GM12875 (cell line): ENCODE results near the gene CPNE9.

Source experiments
- H3K4me3 ChIP-seq: one replicate; pipeline ENCODE4 v1.5.1; 2011; ENCODE audit warnings: low read depth, low read length, control low read depth
- CTCF ChIP-seq: IDR thresholded peaks from 2 replicates; pipeline ENCODE4 v1.5.1; 2011; ENCODE audit warnings: low read depth, mild to moderate bottlenecking, control low read depth, inconsistent platforms, low read length, moderate library complexity, borderline replicate concordance; ENCODE audit not compliant: insufficient read depth

Gene CPNE9

GRCh38 chr3:9745521-9745920 is 41.9 kb downstream of the CPNE9 start:
- H3K4me3 ChIP-seq: no peak overlapping the region
- TF ChIP-seq CTCF: no peak

GRCh38 chr3:9746330-9746729 is 42.7 kb downstream of the CPNE9 start:
- TF ChIP-seq CTCF: no peak
- H3K4me3 ChIP-seq: no peak overlapping the region

GRCh38 chr3:9747267-9747666 is 43.6 kb downstream of the CPNE9 start:
- no peak for TF ChIP-seq CTCF
- H3K4me3 ChIP-seq: no peak overlapping the region

- no peak for TF ChIP-seq CTCF
- H3K4me3 ChIP-seq: no peak overlapping the region
These were observed 44.4 kb downstream of the CPNE9 start for GRCh38 chr3:9748031-9748430.

GRCh38 chr3:9749296-9749644 is 45.6 kb downstream of the CPNE9 start:
- H3K4me3 ChIP-seq: peak overlapping the region; percentile 51
- no peak for TF ChIP-seq CTCF

- no peak for TF ChIP-seq CTCF
- peak within 1 kb of the TSS; percentile 90 for H3K4me3 ChIP-seq
These were observed 46.3 kb downstream of the CPNE9 start, which contains the start of gene OGG1 for GRCh38 chr3:9749645-9750555. Gene OGG1 (plus strand): TSS chr3:9749952. CDS start chr3:9750287, 335 bp downstream.
